A172 (cell line): Measurements from ENCODE around the gene PCMTD2. TPM values are rescaled to one million over a fixed set of nuclear protein-coding genes. Genes with fewer than 3 reads are reported as not detected.

Experiments
- DNase-seq: peaks from one replicate; pipeline ENCODE4 v3.0.0-alpha.2; 2015; ENCODE audit warnings: low spot score
- total RNA-seq: library from RNA; depleted of rRNA; stranded (reverse); fragments of >200 nt; shearing (Covaris generic); gene quantifications from 2 replicates; pipeline ENCODE4 v1.2.3, GENCODE V29; 2014

Gene PCMTD2
- total RNA-seq, 1 experiment from 2014 or later = 78.3 TPM

- DNase-seq = no peak
Measured at GRCh38 chr20:64256282-64256935, 861 bp downstream of the PCMTD2 start.

- DNase-seq = no peak
Measured at GRCh38 chr20:64257107-64257757, 1.7 kb downstream of the PCMTD2 start.

- no peak for DNase-seq
Measured at GRCh38 chr20:64258071-64258823, 2.7 kb downstream of the PCMTD2 start.

GRCh38 chr20:64260239-64260638 is 4.7 kb downstream of the PCMTD2 start:
- no peak for DNase-seq

- DNase-seq = no peak
Measured at GRCh38 chr20:64261138-64261537, 5.6 kb downstream of the PCMTD2 start.

GRCh38 chr20:64264091-64264490 is 8.5 kb downstream of the PCMTD2 start:
- no peak for DNase-seq

GRCh38 chr20:64265201-64265600 is 9.7 kb downstream of the PCMTD2 start:
- DNase-seq = no peak

GRCh38 chr20:64266988-64267387 is 11.4 kb downstream of the PCMTD2 start:
- DNase-seq = no peak

GRCh38 chr20:64268174-64268573 is 12.6 kb downstream of the PCMTD2 start:
- DNase-seq = no peak

- DNase-seq = no peak
Measured at GRCh38 chr20:64269604-64270411, 14.3 kb downstream of the PCMTD2 start.

GRCh38 chr20:64271636-64272035 is 16.1 kb downstream of the PCMTD2 start:
- DNase-seq = no peak

GRCh38 chr20:64273109-64273508 is 17.6 kb downstream of the PCMTD2 start:
- DNase-seq = no peak

GRCh38 chr20:64276817-64277216 is 21.3 kb downstream of the PCMTD2 start:
- DNase-seq = no peak

GRCh38 chr20:64277571-64278316 is 22.2 kb downstream of the PCMTD2 start:
- DNase-seq = no peak

- DNase-seq = no peak
Measured at GRCh38 chr20:64278317-64278681, 22.8 kb downstream of the PCMTD2 start.

- DNase-seq = no peak
Measured at GRCh38 chr20:64279826-64280459, 24.4 kb downstream of the PCMTD2 start.

GRCh38 chr20:64280460-64280843 is 24.9 kb downstream of the PCMTD2 start:
- DNase-seq = no peak

GRCh38 chr20:64283646-64284045 is 28.1 kb downstream of the PCMTD2 start:
- DNase-seq = no peak

GRCh38 chr20:64285579-64286446 is 30.3 kb downstream of the PCMTD2 start:
- peak; percentile 63 for DNase-seq
